Common myeloid progenitor, CD34-positive (primary cell): ENCODE results near the gene PINK1.

Experiments used
- CTCF ChIA-PET: fragments of 350-600 bp; sonication (Branson Sonifier 250); formaldehyde crosslinking; loops from one replicate; lab custom pipeline; 2021; ENCODE audit warnings: antibody characterized with exemption; lab: Charles Lee
- POLR2A ChIA-PET: fragments of 350-600 bp; sonication (Branson Sonifier 250); formaldehyde crosslinking; loops from one replicate; lab custom pipeline; 2021; ENCODE audit warnings: antibody characterized with exemption; lab: Charles Lee
- DNase-seq, 3 donors: peaks; one replicate each; pipeline versions ENCODE4 v3.0.0 to v3.0.0-alpha.2; 2013
- H3K27ac ChIP-seq, 2 experiments: 1 replicate in 1 of 2; 2 replicates in 1 of 2; pipeline ENCODE4 v1.7.0; 2013; ENCODE audit warnings: inconsistent platforms in 2 of 2, low read length in 2 of 2, mild to moderate bottlenecking in 2 of 2, low read depth in 1 of 2, moderate library complexity in 1 of 2; ENCODE audit not compliant: severe bottlenecking in 2 of 2, insufficient read depth in 1 of 2, poor library complexity in 1 of 2
- H3K27me3 ChIP-seq, 5 experiments: replicated peaks in 2 of 5; 1 replicate in 3 of 5; 2 replicates in 2 of 5; pipeline versions ENCODE4 v1.6.1 to v1.7.0; 2013; ENCODE audit warnings: low read length in 4 of 5, mild to moderate bottlenecking in 2 of 5, moderate library complexity in 2 of 5, inconsistent platforms in 1 of 5; ENCODE audit not compliant: insufficient read depth in 5 of 5, control insufficient read depth in 4 of 5
- H3K36me3 ChIP-seq, 4 experiments: 1 replicate in 2 of 4; 2 replicates in 2 of 4; pipeline versions ENCODE4 v1.6.1 to v1.7.0; 2013; ENCODE audit warnings: low read length in 3 of 4, control low read depth in 1 of 4, mild to moderate bottlenecking in 1 of 4; ENCODE audit not compliant: control insufficient read depth in 4 of 4, insufficient read depth in 4 of 4
- H3K4me1 ChIP-seq, 4 experiments: 1 replicate in 3 of 4; 2 replicates in 1 of 4; pipeline versions ENCODE4 v1.6.1 to v1.7.1; 2013; ENCODE audit warnings: low read length in 3 of 4, mild to moderate bottlenecking in 3 of 4, control low read depth in 1 of 4, inconsistent platforms in 1 of 4, moderate library complexity in 1 of 4; ENCODE audit not compliant: control insufficient read depth in 4 of 4, insufficient read depth in 4 of 4; ENCODE audit errors: control extremely low read depth in 1 of 4
- H3K4me3 ChIP-seq, 7 experiments: 1 replicate in 4 of 7; 2 replicates in 3 of 7; pipeline versions ENCODE4 v1.5.1 to v1.7.0; 2013; ENCODE audit warnings: mild to moderate bottlenecking in 7 of 7, low read length in 6 of 7, moderate library complexity in 6 of 7, inconsistent platforms in 2 of 7, low read depth in 2 of 7, control low read depth in 1 of 7; ENCODE audit not compliant: insufficient read depth in 4 of 7, control insufficient read depth in 1 of 7; ENCODE audit errors: extremely low read depth in 1 of 7
- H3K9me3 ChIP-seq, 5 experiments: 1 replicate in 4 of 5; 2 replicates in 1 of 5; pipeline versions ENCODE4 v1.6.1 to v1.7.1; 2013; ENCODE audit warnings: low read length in 4 of 5, mild to moderate bottlenecking in 2 of 5, inconsistent platforms in 1 of 5, low read depth in 1 of 5, moderate library complexity in 1 of 5; ENCODE audit not compliant: control insufficient read depth in 4 of 5, insufficient read depth in 2 of 5; ENCODE audit errors: control extremely low read depth in 1 of 5
- WGBS: methylation state at CpG from one replicate; pipeline ENCODE4 v1.1.5; 2013; ENCODE audit not compliant: insufficient coverage; 5-methylcytosine and 5-hydroxymethylcytosine counted together

The PINK1 gene

GRCh38 chr1:20661207-20662109, 28.2 kb downstream of the PINK1 start, which contains the start of gene DDOST:
DDOST (minus strand) TSS chr1:20661369; CDS start chr1:20661350, 19 bp downstream.
- Histone ChIP-seq H3K27ac (peak within 1 kb of the TSS; percentile 86 to 92), H3K27me3 (no peaks in the 10 kb centered on the region), H3K36me3 (peaks cover 0 to 30% (median 21%) of the 10 kb centered on the region in 4 experiments), H3K4me1 (peaks cover 10 to 30% (median 27%) of the 10 kb centered on the region in 4 experiments), H3K4me3 (peak within 1 kb of the TSS; percentile 75 to 96 (median 88)), H3K9me3 (no peaks in the 10 kb centered on the region)
- 2% methylated on average over 31 of the region's 58 CpGs for whole genome bisulfite sequencing
- CTCF ChIA-PET: interaction anchor here (0.6 to 1.6 kb wide), 4 partner anchors 14 to 376 kb away, joined by 3 to 6 read pairs (median 4); no protein-coding TSS in a partner anchor
- POLR2A ChIA-PET: interaction anchor here (0.7 kb wide), 1 partner anchor 15 kb away, joined by 3 read pairs; no protein-coding TSS in a partner anchor
- DNase-seq: peak; percentile 96 to 98 (median 97)

- peak overlapping the region; percentile 86 to 92 for H3K27ac ChIP-seq
- peaks cover 0 to 23% (median 16%) of the 10 kb centered on the region in 4 experiments for H3K36me3 ChIP-seq
- peak in 2 of 3 donors; percentile 30 to 32 for DNase-seq
- no peaks in the 10 kb centered on the region for H3K9me3 ChIP-seq
- peak overlapping the region; percentile 75 to 96 (median 88) for H3K4me3 ChIP-seq
- ChIA-PET CTCF (interaction anchor here (0.9 kb wide), 1 partner anchor 32 kb away, joined by 6 read pairs; no protein-coding TSS in a partner anchor), POLR2A (no interaction called here)
- no peaks in the 10 kb centered on the region for H3K27me3 ChIP-seq
- H3K4me1 ChIP-seq: peaks cover 10 to 30% (median 27%) of the 10 kb centered on the region in 4 experiments
- 61% methylated on average over 7 of the region's 7 CpGs for WGBS
Observed at GRCh38 chr1:20662110-20662475, 28.8 kb downstream of the PINK1 start.

GRCh38 chr1:20663365-20663764, 30.1 kb downstream of the PINK1 start:
- H3K4me3 ChIP-seq: no peak overlapping the region
- peaks cover 10 to 30% (median 27%) of the 10 kb centered on the region in 4 experiments for H3K4me1 ChIP-seq
- H3K27ac ChIP-seq: no peak overlapping the region
- 100% methylated on average over 1 of the region's 1 CpG for WGBS
- H3K9me3 ChIP-seq: no peaks in the 10 kb centered on the region
- CTCF ChIA-PET: interaction anchor here (0.8 to 1.3 kb wide), 2 partner anchors 11 to 131 kb away, joined by 3 read pairs; no protein-coding TSS in a partner anchor
- DNase-seq: no peak
- POLR2A ChIA-PET: no interaction called here
- peaks cover 0 to 11% (median 6%) of the 10 kb centered on the region in 4 experiments for H3K36me3 ChIP-seq
- no peaks in the 10 kb centered on the region for H3K27me3 ChIP-seq

GRCh38 chr1:20663969-20664715, 30.9 kb downstream of the PINK1 start:
- Histone ChIP-seq H3K9me3 (no peaks in the 10 kb centered on the region), H3K27ac (no peak overlapping the region), H3K4me3 (no peak overlapping the region), H3K27me3 (no peaks in the 10 kb centered on the region), H3K36me3 (peaks cover 0 to 7% (median 3%) of the 10 kb centered on the region in 4 experiments), H3K4me1 (peaks cover 10 to 30% (median 25%) of the 10 kb centered on the region in 4 experiments)
- WGBS: 80% methylated on average over 8 of the region's 12 CpGs
- DNase-seq: no peak
- ChIA-PET POLR2A (no interaction called here), CTCF (interaction anchor here (0.8 kb wide), 1 partner anchor 10 kb away, joined by 3 read pairs; no protein-coding TSS in a partner anchor)

- no peaks in the 10 kb centered on the region for H3K27me3 ChIP-seq
- no peaks in the 10 kb centered on the region for H3K9me3 ChIP-seq
- no peaks in the 10 kb centered on the region for H3K36me3 ChIP-seq
- H3K27ac ChIP-seq: no peak overlapping the region
- peak in 2 of 3 donors; percentile 53 to 64 for DNase-seq
- 65% methylated on average over 10 of the region's 12 CpGs for WGBS
- H3K4me3 ChIP-seq: no peak overlapping the region
- ChIA-PET CTCF (interaction anchor here (0.9 kb wide), 1 partner anchor 99 kb away, joined by 3 read pairs; no protein-coding TSS in a partner anchor), POLR2A (interaction anchor here (0.6 kb wide), 1 partner anchor 64 kb away, joined by 3 read pairs; no protein-coding TSS in a partner anchor)
- peaks cover under 1 to 17% (median 13%) of the 10 kb centered on the region in 4 experiments for H3K4me1 ChIP-seq
Observed at GRCh38 chr1:20665726-20666125, 32.5 kb downstream of the PINK1 start.

DNA sequence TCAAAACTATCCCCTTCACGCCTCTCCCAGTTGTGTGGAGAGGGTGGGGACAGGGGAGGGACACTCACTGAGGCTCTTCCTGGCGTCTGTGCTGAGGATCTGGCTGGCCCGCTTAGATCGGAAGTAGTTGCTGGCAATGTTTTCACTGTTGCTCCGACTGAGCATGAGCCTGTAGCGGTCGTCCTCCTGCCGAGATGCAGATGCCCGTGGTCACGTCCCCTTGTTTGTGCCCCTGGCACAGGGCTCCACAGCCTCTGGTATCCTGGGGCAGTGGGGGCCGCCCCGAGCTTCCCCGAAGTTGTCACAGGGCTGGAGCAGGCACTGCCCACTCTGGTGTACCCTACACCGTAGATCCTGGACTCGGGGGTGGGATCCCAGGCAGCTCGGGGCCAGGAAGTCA, 32.9 kb downstream of the PINK1 start:
- Histone ChIP-seq H3K36me3 (no peaks in the 10 kb centered on the region), H3K4me1 (peaks cover 0 to 16% (median 11%) of the 10 kb centered on the region in 4 experiments), H3K27me3 (no peaks in the 10 kb centered on the region), H3K9me3 (no peaks in the 10 kb centered on the region), H3K4me3 (no peak overlapping the region), H3K27ac (no peak overlapping the region)
- 90% methylated on average over 13 of the region's 16 CpGs for WGBS
- ChIA-PET POLR2A (no interaction called here), CTCF (interaction anchor here (0.9 to 1.0 kb wide), 2 partner anchors 22 to 28 kb away, joined by 3 read pairs; no protein-coding TSS in a partner anchor)
- no peak for DNase-seq
